NCI-H2081 (cell line): ENCODE data around the gene ACER3.
"Not testable (repeated sequence)": the region's sequence is repeated elsewhere in the genome, so short reads cannot be mapped to it uniquely, and the experiment has no call there.

Experiments
- DNase-seq, 2 experiments: peaks; one replicate each; lab custom pipeline; 2025; lab: John Stamatoyannopoulos, UW

Gene ACER3

DNA sequence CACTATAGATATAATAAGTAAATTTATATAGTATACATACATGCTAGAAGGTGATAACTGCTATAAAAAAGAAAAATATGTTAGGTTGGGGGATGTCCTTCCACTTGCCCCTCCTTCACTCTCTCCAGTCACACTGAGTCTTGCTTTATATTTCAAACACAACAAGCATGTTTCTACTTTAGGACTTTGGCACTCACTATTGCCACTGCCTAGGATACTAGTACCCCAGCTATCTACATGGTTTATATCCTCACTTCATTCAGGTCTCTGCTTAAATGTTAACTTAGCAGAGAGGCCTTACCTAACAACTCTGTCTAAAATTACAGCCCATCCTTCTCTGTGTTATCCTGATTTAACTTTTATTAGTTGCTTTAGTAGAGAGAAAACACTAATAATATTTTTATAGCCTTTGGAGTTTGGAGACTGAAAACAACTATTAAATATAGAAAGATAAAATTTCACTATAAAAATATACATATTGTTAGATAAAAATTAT lies 134.4 kb downstream of the ACER3 start:
- DNase-seq, result no peak

- DNase-seq, result no peak
These were observed 136.8 kb downstream of the ACER3 start for GRCh38 chr11:76997512-76997911.

DNA sequence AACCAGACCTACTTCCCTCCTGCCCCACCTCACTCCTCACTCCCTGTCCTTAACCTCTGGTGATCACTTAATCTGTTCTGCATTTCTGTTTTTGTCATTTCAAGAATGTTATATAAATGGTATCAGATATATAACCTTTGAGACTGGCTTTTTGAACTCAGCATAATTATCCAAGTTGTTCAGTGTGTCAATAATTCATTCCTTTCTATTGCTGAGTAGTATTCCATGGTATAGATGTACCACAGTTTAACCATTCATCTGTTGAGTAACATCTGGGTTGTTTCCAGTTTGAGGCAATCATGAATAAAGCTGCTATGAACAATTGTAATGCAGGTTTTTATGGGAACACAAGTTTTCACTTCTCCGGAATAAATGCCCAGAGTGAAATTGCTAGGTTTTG lies 138.9 kb downstream of the ACER3 start:
- no peak for DNase-seq

DNA sequence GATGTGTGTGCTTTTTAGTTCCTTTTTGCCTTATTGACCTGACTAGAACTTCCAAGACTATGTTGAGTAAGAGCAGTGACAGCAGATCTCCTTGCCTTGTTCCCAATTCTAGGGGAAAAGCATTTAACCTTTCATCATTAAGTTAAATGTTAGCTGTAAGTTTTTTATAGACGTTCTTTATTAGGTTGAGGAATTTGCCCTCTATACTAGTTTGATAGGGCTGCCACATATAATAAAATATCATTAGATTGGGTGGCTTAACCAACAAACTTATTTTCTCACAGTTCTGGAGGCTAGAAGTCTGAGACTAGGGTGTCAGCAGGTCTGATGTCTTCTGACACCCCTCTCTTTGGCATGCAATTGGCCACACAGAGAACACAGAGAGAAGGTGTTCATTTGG lies 140.9 kb downstream of the ACER3 start:
- DNase-seq, result no peak

DNA sequence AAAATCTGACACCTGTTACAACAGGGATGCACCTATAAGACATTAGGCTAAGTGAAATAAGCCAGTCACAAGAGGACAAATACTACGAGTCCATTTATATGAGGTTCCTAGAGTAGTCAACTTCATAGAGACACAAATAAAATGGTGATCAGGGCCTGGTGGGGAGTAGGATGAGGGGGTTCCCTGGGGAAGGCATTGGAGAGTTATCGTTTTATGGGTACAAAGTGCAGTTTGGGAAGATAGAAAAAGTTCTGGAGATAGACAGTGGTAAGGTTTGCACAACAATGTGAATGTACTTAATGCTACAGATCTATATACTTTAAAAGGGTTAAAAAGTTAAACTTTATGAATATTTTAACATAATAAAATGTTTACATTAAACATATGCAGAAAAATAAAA lies 142.1 kb downstream of the ACER3 start:
- DNase-seq, result no peak

GRCh38 chr11:77003963-77004362 lies 143.2 kb downstream of the ACER3 start:
- DNase-seq, result no peak

DNA sequence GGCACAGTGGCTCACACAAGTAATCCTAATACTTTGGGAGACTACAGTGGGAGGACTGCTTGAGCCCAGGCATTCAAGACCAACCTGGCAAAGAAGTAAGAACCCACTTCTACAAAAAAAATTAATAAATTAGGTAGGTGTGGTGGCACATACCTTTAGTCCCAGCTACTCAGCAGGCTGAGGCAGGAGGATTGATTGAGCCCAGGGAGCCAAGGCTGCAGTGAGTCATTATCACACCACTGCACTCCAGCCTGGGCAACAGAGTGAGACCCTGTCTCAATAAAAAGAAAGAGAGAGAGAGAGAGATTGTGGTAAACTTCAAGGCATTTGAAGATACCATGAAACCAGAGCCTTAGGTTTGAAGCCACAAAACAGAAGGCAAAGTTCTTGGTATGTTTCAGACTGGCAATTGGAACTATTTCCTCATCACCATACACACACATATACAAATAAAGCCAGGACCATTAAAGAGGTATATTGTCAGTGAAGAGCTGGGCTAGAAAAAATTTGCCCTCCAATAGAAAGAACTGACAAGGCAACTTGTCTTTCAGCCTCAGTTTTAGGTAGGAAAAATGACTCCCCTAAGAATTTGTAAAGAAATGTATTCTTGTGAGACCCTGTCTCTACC lies 148.9 kb downstream of the ACER3 start:
- no peak for DNase-seq

DNA sequence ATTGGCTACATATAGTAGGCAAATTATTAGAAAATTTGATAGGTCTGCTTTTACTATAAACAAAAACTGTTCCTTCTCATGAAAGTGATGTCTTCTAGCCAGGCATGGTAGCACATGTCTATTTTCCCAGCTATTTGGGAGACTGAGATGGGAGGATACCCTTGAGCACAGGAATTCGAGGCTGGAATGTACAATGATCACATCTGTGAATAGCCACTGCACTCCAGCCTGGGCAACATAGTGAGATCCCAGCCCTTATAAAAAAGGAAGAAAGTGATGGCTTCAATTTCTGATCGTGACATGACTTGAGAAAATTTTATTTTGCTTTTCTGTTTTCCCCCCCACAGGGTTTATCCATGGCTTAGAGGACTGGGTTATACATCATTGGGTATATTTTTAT lies 154.0 kb downstream of the ACER3 start:
- DNase-seq, result no peak

DNA sequence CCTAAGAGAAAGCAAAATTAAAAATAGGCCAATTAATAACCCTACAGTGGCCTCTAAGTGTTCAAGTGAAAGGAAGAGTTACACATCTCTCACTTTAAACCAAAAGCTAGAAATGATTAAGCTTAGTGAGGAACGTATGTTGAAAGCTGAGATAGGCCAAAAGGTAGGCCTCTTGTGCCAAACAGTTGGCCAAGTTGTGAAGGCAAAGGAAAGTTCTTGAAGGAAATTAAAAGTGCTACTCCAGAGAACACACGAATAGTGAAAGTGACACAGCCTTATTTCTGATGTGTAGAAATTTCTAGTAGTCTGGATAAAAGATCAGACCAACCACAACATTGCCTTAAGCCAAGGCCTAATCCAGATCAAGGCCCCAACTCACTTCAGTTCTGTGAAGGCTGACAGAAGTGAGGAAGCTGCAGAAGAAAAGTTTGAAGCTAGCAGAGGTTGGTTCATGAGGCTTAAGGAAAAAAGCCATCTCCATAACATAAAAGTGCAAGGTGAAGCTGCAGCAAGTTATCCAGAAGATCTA lies 157.7 kb downstream of the ACER3 start:
- DNase-seq, result not testable (repeated sequence)

DNA sequence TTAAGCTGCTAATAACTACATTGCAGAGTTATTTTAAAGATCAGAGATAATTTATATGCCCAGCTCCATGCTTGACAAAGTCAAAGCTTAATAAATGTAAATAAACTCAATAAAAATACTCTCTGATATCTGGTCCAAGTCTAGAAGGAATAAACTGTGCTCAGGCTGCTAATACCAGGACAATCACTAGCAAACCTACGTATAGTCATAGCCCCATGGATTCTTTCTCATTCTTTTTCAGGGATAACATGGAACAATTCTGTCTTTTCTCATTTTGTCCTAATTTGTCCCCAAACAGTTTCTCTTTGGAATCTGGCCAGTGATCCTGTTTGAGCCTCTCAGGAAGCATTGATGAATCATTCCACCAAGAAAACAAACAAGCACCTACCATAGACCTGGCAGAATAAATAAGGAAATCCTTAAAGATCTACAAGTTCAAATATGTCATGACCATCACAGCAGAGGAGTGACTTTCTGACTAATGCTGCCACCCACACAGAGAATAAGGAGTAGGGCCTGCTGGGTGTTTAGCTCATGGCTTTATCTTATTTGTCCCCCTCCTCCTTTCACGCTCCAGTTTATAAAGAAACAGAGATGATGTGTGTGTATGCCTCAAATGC lies 159.4 kb downstream of the ACER3 start:
- no peak for DNase-seq

DNA sequence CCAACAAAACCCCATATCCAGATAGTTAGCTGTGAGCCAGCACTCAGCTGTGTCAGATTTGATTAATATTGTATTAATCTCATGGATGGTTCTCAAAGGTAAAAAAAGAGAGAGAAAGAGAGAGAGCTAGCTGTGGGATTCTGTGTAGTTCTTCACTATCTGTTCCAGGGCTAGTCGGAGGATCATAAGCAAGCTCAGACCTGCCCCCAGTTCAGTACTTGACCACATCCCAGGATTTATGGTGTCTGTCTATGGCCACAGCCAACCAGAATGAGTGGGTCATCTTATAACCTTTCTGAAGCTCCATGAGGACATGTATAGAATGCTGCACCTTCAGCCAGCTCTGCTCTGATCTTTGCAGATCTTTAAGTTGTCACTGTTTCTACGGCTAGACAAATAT lies 160.0 kb downstream of the ACER3 start:
- no peak for DNase-seq

DNA sequence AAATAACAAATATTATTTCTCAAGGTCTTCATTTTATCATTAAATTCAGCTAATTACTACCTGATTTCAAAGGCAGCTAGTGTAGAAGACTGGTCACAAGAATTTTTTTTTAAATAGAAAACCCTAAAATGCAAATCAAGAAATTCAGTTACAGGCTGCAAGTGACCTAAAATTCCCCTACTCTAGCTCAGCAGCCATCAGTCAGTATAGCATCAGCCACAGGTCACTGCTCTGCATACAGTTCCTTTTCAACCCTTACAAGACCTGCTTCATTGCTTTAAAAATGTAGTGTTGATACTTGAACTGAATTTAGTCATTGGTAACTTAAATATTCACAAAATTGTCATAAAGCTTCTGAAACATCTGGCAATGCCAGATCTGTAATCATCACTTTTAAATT lies 164.0 kb downstream of the ACER3 start:
- DNase-seq, result no peak

GRCh38 chr11:77026221-77026620 lies 165.5 kb downstream of the ACER3 start:
- no peak for DNase-seq

- DNase-seq, result peak in 1 of 2 experiments; percentile 25
These were observed 166.0 kb downstream of the ACER3 start for GRCh38 chr11:77026743-77027142.

DNA sequence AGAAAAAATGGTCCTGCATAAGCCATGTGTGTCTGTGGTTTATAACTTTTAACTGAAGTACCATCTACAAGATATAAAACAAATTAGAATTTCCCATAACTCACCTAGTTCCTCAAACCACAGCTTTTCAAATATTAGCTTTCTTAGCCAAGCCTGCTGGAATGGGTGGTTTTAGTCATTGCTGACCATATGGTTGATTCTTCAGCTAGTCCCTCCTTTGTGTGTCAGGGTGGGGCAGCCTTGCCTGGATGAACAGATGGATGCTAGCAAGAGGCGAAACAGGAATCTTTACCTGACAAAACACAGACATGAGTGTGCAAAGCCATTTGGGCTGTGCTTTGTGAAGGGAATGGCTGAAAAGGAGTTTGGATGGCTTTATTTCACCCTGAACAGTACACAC lies 166.6 kb downstream of the ACER3 start:
- DNase-seq, result no peak

DNA sequence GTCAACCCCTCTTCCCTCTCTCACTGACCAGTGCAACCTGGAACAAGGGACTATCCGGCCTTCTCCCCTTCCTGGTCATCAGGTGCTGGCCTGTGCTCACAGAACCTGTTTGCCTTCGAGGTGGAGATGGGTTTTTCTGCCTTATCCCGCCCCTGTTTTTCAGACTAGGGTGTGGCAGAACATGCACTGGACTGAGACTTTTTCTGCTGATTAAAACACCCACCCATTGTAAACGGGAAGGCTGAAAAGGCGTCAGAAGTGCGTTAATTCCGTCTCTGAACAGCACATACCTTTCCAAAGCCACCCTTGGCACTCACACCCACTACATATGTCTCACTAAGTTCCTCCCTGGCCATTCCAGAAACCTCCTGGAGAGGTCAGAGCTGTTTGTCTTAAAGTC lies 169.1 kb downstream of the ACER3 start:
- DNase-seq, result no peak

- no peak for DNase-seq
These were observed 170.2 kb downstream of the ACER3 start for GRCh38 chr11:77030834-77031414.

- no peak for DNase-seq
These were observed 170.9 kb downstream of the ACER3 start for GRCh38 chr11:77031599-77031998.

GRCh38 chr11:77035039-77035438 lies 174.3 kb downstream of the ACER3 start:
- DNase-seq, result no peak

- DNase-seq, result no peak
These were observed 174.9 kb downstream of the ACER3 start for GRCh38 chr11:77035580-77035979.

GRCh38 chr11:77036398-77036797 lies 175.7 kb downstream of the ACER3 start:
- DNase-seq, result no peak

- DNase-seq, result no peak
These were observed 176.3 kb downstream of the ACER3 start for GRCh38 chr11:77037057-77037456.
